Prostate gland (tissue), 2 donors: Measurements from ENCODE around the gene KDM8. TPM values are rescaled to one million over a fixed set of nuclear protein-coding genes. Genes with fewer than 3 reads are reported as not detected.

ENCODE experiments used
- DNase-seq: peaks from one replicate; pipeline ENCODE4 v3.0.0-alpha.2; 2019; ENCODE audit warnings: low spot score
- H3K27ac ChIP-seq, 2 donors: fragments of 200-600 bp; sonication (generic); 2 replicates each; pipeline ENCODE4 v1.5.1; 2017 to 2019
- H3K27me3 ChIP-seq: fragments of 200-600 bp; sonication (generic); replicated peaks from 2 replicates; pipeline ENCODE4 v1.5.1; 2019; ENCODE audit not compliant: insufficient read depth
- H3K36me3 ChIP-seq, 2 donors: fragments of 200-600 bp; sonication (generic); 1 replicate in 1 of 2; 2 replicates in 1 of 2; pipeline versions ENCODE4 v1.5.1 to v1.8.1; 2017 to 2019
- H3K4me1 ChIP-seq: fragments of 200-600 bp; sonication (generic); replicated peaks from 2 replicates; pipeline ENCODE4 v1.5.1; 2019
- H3K4me3 ChIP-seq, 2 donors: fragments of 200-600 bp; sonication (generic); 2 replicates each; pipeline ENCODE4 v1.5.1; 2017 to 2019
- H3K9me3 ChIP-seq: fragments of 200-600 bp; sonication (generic); 2 replicates; pipeline ENCODE4 v1.5.1; 2017
- CTCF ChIP-seq, 4 experiments: fragments of 200-600 bp in 2 of 4; fragments of 450-650 bp in 2 of 4; sonication (generic) in 2 of 4; IDR thresholded peaks; 1 replicate in 3 of 4; 2 replicates in 1 of 4; pipeline ENCODE4 v1.5.1; 2016 to 2019; ENCODE audit warnings: antibody characterized with exemption in 4 of 4, mild to moderate bottlenecking in 2 of 4, moderate library complexity in 2 of 4
- POLR2A ChIP-seq: fragments of 450-650 bp; IDR thresholded peaks from one replicate; pipeline ENCODE4 v1.6.1; 2016; ENCODE audit warnings: antibody characterized with exemption, mild to moderate bottlenecking
- POLR2AphosphoS5 ChIP-seq: sonication (generic); formaldehyde crosslinking; IDR thresholded peaks from one replicate; pipeline ENCODE4 v1.6.1; 2017; ENCODE audit warnings: antibody characterized with exemption
- WGBS: methylation state at CpG from one replicate; pipeline ENCODE4 v1.1.5; 2018; 5-methylcytosine and 5-hydroxymethylcytosine counted together
- intact Hi-C: fragments of 100-400 bp; cut with DNase I; formaldehyde crosslinking; loops from one replicate; pipeline ENCODE4 v1.14.2; 2022
- total RNA-seq, 2 donors: library from RNA; depleted of rRNA; stranded (reverse); fragments of >200 nt; gene quantifications; one replicate each; pipeline ENCODE4 v1.1.0, GENCODE V29; 2016

The KDM8 gene
- total RNA-seq, 2 donors from 2014 or later = 5.6 to 15.3 TPM

DNA sequence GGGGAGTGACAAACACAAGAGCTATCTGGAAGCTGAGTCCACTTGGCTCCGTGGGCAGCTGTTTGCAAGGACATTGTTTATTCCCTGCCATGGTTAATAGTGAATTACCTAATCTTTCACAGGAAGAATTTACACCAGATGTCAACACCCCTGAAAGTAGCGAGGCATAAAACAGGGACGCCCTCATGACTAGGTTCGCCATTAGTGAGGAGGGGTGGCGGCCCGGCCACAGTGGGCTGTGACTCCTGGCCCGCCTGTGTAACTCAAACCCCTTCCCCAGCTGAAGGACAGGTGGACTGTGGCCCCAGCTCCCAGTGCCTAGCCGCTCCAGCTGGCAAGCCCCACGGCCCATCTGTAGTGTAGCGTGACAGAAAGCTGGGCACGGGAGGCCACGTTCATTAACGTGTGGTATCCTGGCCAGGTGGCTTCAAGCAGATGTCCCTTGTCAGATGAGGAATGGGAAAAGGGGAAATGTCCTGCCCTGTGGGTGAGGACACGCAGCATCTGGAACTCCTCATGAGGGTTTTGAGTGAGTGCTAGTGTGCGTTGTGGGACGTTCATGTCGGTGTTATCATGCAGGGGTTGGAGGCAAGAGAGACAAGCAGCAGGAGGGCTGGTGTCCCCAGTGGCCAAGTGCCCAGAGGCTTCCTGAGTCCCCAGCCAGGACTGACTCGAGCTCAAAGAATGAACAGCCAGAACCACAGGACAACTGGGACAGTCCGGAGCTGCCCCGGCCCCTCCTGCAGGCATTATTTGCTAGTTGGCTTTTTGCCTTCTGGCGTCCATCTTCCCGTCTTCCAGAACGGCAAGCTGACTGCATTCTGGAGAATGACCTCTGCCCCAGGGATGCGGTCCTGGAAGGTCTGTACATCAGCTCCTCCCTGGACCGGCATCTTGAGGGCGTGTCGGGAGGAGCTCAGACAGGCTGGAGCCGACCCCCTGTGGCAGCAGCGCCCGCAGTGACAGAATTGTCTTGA is 19.2 kb downstream of the KDM8 start:
- no peaks in the 10 kb centered on the region for H3K36me3 ChIP-seq
- no peak for DNase-seq
- H3K27me3 ChIP-seq = no peaks in the 10 kb centered on the region
- H3K9me3 ChIP-seq = no peaks in the 10 kb centered on the region
- TF ChIP-seq POLR2AphosphoS5 (no peak), POLR2A (no peak), CTCF (IDR thresholded peaks at IDR 0.05) (no peak)
- peaks cover 6% of the 10 kb centered on the region for H3K4me1 ChIP-seq
- intact Hi-C loops = no loop called here
- H3K4me3 ChIP-seq = no peak overlapping the region
- H3K27ac ChIP-seq = peak overlapping the region; percentile 34 to 43
- 52% methylated on average over 30 of the region's 30 CpGs for WGBS

- no peak for TF ChIP-seq CTCF (IDR thresholded peaks at IDR 0.05)
- Histone ChIP-seq H3K27me3 (no peaks in the 10 kb centered on the region), H3K4me3 (no peak overlapping the region), H3K27ac (peak overlapping the region in 1 of 2 donors; percentile 34), H3K9me3 (no peaks in the 10 kb centered on the region), H3K4me1 (peaks cover 6% of the 10 kb centered on the region), H3K36me3 (no peaks in the 10 kb centered on the region)
- WGBS = 80% methylated on average over 6 of the region's 8 CpGs
- intact Hi-C loops = no loop called here
- DNase-seq = no peak
Observed at GRCh38 chr16:27223226-27223610, 19.9 kb downstream of the KDM8 start.

DNA sequence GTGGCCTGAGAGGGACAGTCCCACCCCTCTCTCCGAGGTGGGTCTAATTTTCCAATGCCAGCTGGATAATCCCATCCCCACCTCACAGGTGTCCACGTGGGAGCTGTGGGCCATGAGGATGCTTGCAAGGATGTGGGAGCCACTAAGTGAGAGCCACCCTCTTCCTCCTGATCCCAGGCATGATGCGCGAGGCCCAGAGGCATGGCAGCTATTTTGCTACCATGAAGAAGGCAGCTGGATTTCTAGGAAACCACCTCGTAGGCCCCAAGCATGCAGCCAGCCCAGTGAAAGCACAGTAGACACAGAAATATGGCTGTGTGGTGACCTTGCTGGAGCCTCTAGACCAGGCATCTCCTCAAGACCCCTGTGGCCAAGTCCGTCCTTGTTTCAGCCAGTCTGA is 20.4 kb downstream of the KDM8 start:
- H3K27me3 ChIP-seq = no peaks in the 10 kb centered on the region
- H3K36me3 ChIP-seq = no peaks in the 10 kb centered on the region
- WGBS = 85% methylated on average over 6 of the region's 6 CpGs
- no peak overlapping the region for H3K27ac ChIP-seq
- H3K4me3 ChIP-seq = no peak overlapping the region
- intact Hi-C loops = no loop called here
- H3K9me3 ChIP-seq = no peaks in the 10 kb centered on the region
- TF ChIP-seq CTCF (IDR thresholded peaks at IDR 0.05) = no peak
- no peak for DNase-seq
- peaks cover 6% of the 10 kb centered on the region for H3K4me1 ChIP-seq

- peaks cover 6% of the 10 kb centered on the region for H3K4me1 ChIP-seq
- intact Hi-C loops = no loop called here
- no peak for TF ChIP-seq CTCF (IDR thresholded peaks at IDR 0.05)
- no peak for TF ChIP-seq POLR2AphosphoS5
- no peak for TF ChIP-seq POLR2A
- no peak overlapping the region for H3K4me3 ChIP-seq
- no peaks in the 10 kb centered on the region for H3K9me3 ChIP-seq
- H3K36me3 ChIP-seq = no peaks in the 10 kb centered on the region
- H3K27ac ChIP-seq = no peak overlapping the region
- DNase-seq = no peak
- H3K27me3 ChIP-seq = no peaks in the 10 kb centered on the region
- WGBS = 93% methylated on average over 12 of the region's 14 CpGs
Observed at GRCh38 chr16:27224271-27224737, 21.0 kb downstream of the KDM8 start.
